ENCODE data around the gene CTTN. TPM values are rescaled to one million over a fixed set of nuclear protein-coding genes. Genes with fewer than 3 reads are reported as not detected.

CTTN gene
- total and polyA plus RNA-seq, 2 of the 8 experiments (the other 6 are each of a cell fraction or from before 2014, with no cell fraction given): 84.6 to 216 TPM

DNA sequence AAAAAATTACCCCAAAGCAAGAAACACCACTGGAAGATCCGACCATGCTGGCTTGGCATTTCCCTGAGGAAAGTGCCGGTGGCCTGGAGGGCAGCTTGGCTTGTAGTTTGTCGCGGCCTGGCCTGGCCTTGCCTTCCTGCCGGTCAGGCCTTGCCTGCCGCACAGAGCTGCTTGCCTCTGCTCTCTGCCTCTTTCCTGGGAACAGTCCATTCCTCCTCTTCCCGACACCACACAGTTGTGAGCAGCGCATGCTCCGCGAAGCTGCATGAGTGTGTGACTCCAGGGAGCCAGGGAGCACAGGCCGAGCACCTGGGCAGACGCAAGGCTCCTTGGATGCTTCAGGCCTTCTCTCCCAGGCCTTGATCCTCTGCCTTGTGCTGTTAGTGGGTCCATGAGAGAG is 19.8 kb downstream of the CTTN start:
- Histone ChIP-seq H3K23me2 (ENCODE audit: low read depth, low read length) (no peaks in the 10 kb centered on the region), H3K9me3 (ENCODE audit: insufficient read depth in 2 of 2, low read depth in 1 of 2, low read length in 1 of 2) (no peaks in the 10 kb centered on the region), H3K79me2 (ENCODE audit: control insufficient read depth in 1 of 2, insufficient read depth in 2 of 2, low read length in 2 of 2) (no peaks in the 10 kb centered on the region; a peak in 1 of 4 replicates), H3K4me1 (replicated peaks in 1 of 4; ENCODE audit: control insufficient read depth in 3 of 4, insufficient read depth in 4 of 4, low read length in 3 of 4) (no peaks in the 10 kb centered on the region), H2AFZ (ENCODE audit: low read length) (no peak overlapping the region), H2BK12ac (ENCODE audit: low read depth, low read length) (no peak overlapping the region), H3K79me1 (ENCODE audit: low read depth, low read length) (no peaks in the 10 kb centered on the region; the same call in 1 of the 2 replicates), H3K4me2 (ENCODE audit: insufficient read depth in 1 of 2, low read depth in 2 of 2, low read length in 2 of 2) (no peak overlapping the region), H2BK15ac (ENCODE audit: low read length) (no peak overlapping the region), H4K8ac (ENCODE audit: extremely low read depth, insufficient read depth, low read length) (no peak overlapping the region), H3K27ac (ENCODE audit: low read depth, low read length) (no peak overlapping the region), H3K9ac (replicated peaks in 1 of 4; ENCODE audit: extremely low read depth in 1 of 4, low read depth in 3 of 4, low read length in 3 of 4) (no peak overlapping the region), H4K5ac (ENCODE audit: insufficient read length, low read depth, low read length) (no peak overlapping the region), H3K27me3 (replicated peaks in 1 of 4; ENCODE audit: control insufficient read depth in 3 of 4, extremely low read depth in 1 of 4, insufficient read depth in 3 of 4, low read length in 3 of 4) (no peaks in the 10 kb centered on the region), H3K36me3 (ENCODE audit: control insufficient read depth in 2 of 4, insufficient read depth in 4 of 4, low read length in 3 of 4) (peaks cover 42 to 85% (median 77%) of the 10 kb centered on the region in 4 experiments), H3K4me3 (ENCODE audit: extremely low read depth in 1 of 4, insufficient read depth in 2 of 4, low read depth in 3 of 4, low read length in 4 of 4) (no peak overlapping the region), H3K4ac (replicated peaks; ENCODE audit: insufficient read length, low read depth, low read length) (no peak overlapping the region), H2BK20ac (ENCODE audit: low read length) (no peak overlapping the region), H3K23ac (ENCODE audit: insufficient read length) (no peak overlapping the region), H3K18ac (ENCODE audit: extremely low read depth, low read length) (no peak overlapping the region), H2BK5ac (ENCODE audit: low read depth, low read length) (no peak overlapping the region), H2BK120ac (replicated peaks; ENCODE audit: low read depth, low read length) (no peak overlapping the region), H3K14ac (ENCODE audit: insufficient read length) (no peak overlapping the region), H2AK5ac (ENCODE audit: low read depth, low read length) (no peak overlapping the region), H4K20me1 (replicated peaks in 1 of 2; ENCODE audit: control insufficient read depth in 1 of 2, insufficient read depth in 2 of 2, low read length in 2 of 2) (peaks cover 13 to 23% of the 10 kb centered on the region in 2 experiments), H3K56ac (replicated peaks; ENCODE audit: insufficient read length, low read depth, low read length) (no peak overlapping the region), H4K91ac (replicated peaks; ENCODE audit: insufficient read length, low read length) (no peak overlapping the region)
- CTCF ChIA-PET (ENCODE audit: partially characterized antibody): interaction anchor here (1.0 to 1.3 kb wide), 2 partner anchors 10 to 13 kb away, joined by 3 read pairs; no protein-coding TSS in a partner anchor
- POLR2A ChIA-PET (ENCODE audit: partially characterized antibody): no interaction called here
- DNase-seq (ENCODE audit: low read depth in 1 of 2, low spot score in 2 of 2) (no peak), FAIRE-seq (no peak)
- WGBS, 2 experiments (ENCODE audit: extremely low coverage in 1 of 2, insufficient coverage in 1 of 2, insufficient read length in 1 of 2, insufficient replicate concordance in 2 of 2, low coverage in 1 of 2, low lambda C conversion rate in 2 of 2, missing lambda C conversion rate in 1 of 2): 95% methylated on average over 12 of the region's 12 CpGs; no CpG with 5 or more reads in 1 of the 2 experiments
- no peak for TF ChIP-seq HDAC2 (IDR thresholded peaks at IDR 0.05; ENCODE audit: borderline replicate concordance in 1 of 2, low read depth in 2 of 2, low read length in 2 of 2)
- TF ChIP-seq, protein P1, sequence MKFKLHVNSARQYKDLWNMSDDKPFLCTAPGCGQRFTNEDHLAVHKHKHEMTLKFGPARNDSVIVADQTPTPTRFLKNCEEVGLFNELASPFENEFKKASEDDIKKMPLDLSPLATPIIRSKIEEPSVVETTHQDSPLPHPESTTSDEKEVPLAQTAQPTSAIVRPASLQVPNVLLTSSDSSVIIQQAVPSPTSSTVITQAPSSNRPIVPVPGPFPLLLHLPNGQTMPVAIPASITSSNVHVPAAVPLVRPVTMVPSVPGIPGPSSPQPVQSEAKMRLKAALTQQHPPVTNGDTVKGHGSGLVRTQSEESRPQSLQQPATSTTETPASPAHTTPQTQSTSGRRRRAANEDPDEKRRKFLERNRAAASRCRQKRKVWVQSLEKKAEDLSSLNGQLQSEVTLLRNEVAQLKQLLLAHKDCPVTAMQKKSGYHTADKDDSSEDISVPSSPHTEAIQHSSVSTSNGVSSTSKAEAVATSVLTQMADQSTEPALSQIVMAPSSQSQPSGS (IDR thresholded peaks at IDR 0.05; ENCODE audit: low read length): no peak
- TF ChIP-seq TCF12 (IDR thresholded peaks at IDR 0.05; ENCODE audit: low read depth, low read length): no peak
- TF ChIP-seq GABPA (IDR thresholded peaks at IDR 0.05; ENCODE audit: borderline replicate concordance, insufficient read depth, low read length): no peak
- TF ChIP-seq PHF8 (conservative IDR thresholded peaks at IDR 0.05; ENCODE audit: low read depth, low read length): no peak
- no peak for TF ChIP-seq YY1 (IDR thresholded peaks at IDR 0.05; ENCODE audit: low read depth, low read length)
- TF ChIP-seq SP2 (IDR thresholded peaks at IDR 0.05; ENCODE audit: low read length): no peak
- no peak for TF ChIP-seq CHD1 (IDR thresholded peaks at IDR 0.05; ENCODE audit: low read depth, low read length)
- TF ChIP-seq, protein P2, sequence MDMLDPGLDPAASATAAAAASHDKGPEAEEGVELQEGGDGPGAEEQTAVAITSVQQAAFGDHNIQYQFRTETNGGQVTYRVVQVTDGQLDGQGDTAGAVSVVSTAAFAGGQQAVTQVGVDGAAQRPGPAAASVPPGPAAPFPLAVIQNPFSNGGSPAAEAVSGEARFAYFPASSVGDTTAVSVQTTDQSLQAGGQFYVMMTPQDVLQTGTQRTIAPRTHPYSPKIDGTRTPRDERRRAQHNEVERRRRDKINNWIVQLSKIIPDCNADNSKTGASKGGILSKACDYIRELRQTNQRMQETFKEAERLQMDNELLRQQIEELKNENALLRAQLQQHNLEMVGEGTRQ (IDR thresholded peaks at IDR 0.05; ENCODE audit: low read length): no peak
- TF ChIP-seq KDM5A (IDR thresholded peaks at IDR 0.05; ENCODE audit: low read length): no peak
- TF ChIP-seq GTF2F1 (IDR thresholded peaks at IDR 0.05; ENCODE audit: borderline replicate concordance, low read depth, low read length): no peak

All from H1 (cell line).